Neural cell (in vitro differentiated cells): Measurements from ENCODE around the gene SYP. TPM values are rescaled to one million over a fixed set of nuclear protein-coding genes. Genes with fewer than 3 reads are reported as not detected.

Experiments used
- H2AFZ ChIP-seq: fragments of 200-600, 300-800 bp; sonication (generic), shearing (Covaris generic); 2 replicates; pipeline ENCODE4 v1.6.0; 2014; ENCODE audit warnings: low read depth, mild to moderate bottlenecking, antibody characterized with exemption, low read length, moderate library complexity
- H3F3A ChIP-seq: fragments of 200-600 bp; shearing (Covaris generic); 2 replicates; pipeline ENCODE4 v1.6.1; 2016; ENCODE audit warnings: mild to moderate bottlenecking, moderate library complexity, mixed read lengths, antibody characterized with exemption, low read length; ENCODE audit not compliant: insufficient read depth, poor library complexity, severe bottlenecking
- H3K27ac ChIP-seq: fragments of 200-600, 300-800 bp; sonication (generic), shearing (Covaris generic); 2 replicates; pipeline ENCODE4 v1.5.1; 2014; ENCODE audit warnings: mild to moderate bottlenecking, low read length, moderate library complexity
- H3K27me3 ChIP-seq: fragments of 300-800, 200-600 bp; sonication (generic), shearing (Covaris generic); 2 replicates; pipeline ENCODE4 v1.6.0; 2014; ENCODE audit warnings: mild to moderate bottlenecking, low read depth, low read length, moderate library complexity; ENCODE audit not compliant: insufficient read depth
- H3K36me3 ChIP-seq: fragments of 300-800, 200-600 bp; sonication (generic), shearing (Covaris generic); 2 replicates; pipeline ENCODE4 v1.5.1; 2014; ENCODE audit warnings: mild to moderate bottlenecking, antibody characterized with exemption, low read length, moderate library complexity; ENCODE audit not compliant: insufficient read depth
- H3K4me2 ChIP-seq: fragments of 300-800, 200-600 bp; sonication (generic), shearing (Covaris generic); 2 replicates; pipeline ENCODE4 v1.6.0; 2014; ENCODE audit warnings: mild to moderate bottlenecking, low read length
- H3K4me3 ChIP-seq: fragments of 300-800, 200-600 bp; sonication (generic), shearing (Covaris generic); 2 replicates; pipeline ENCODE4 v1.5.1; 2014; ENCODE audit warnings: mild to moderate bottlenecking, low read length, moderate library complexity
- H3K79me2 ChIP-seq: fragments of 200-600 bp; shearing (Covaris generic); replicated peaks from 2 replicates; pipeline ENCODE4 v1.6.0; 2014; ENCODE audit warnings: mild to moderate bottlenecking, low read length, moderate library complexity; ENCODE audit not compliant: insufficient read depth
- H3K9ac ChIP-seq: fragments of 300-800, 200-600 bp; sonication (generic), shearing (Covaris generic); 2 replicates; pipeline ENCODE4 v1.6.1; 2016; ENCODE audit warnings: mild to moderate bottlenecking, low read length, mixed read lengths
- H3K9me2 ChIP-seq: fragments of 200-600 bp; shearing (Covaris generic); 2 replicates; pipeline ENCODE4 v1.6.1; 2016; ENCODE audit warnings: mild to moderate bottlenecking, low read length, mixed read lengths; ENCODE audit not compliant: insufficient read depth
- H3K9me3 ChIP-seq: fragments of 200-600, 300-800 bp; sonication (generic), shearing (Covaris generic); 2 replicates; pipeline ENCODE4 v1.6.1; 2016; ENCODE audit warnings: mild to moderate bottlenecking, mixed run types, low read length, moderate library complexity, mixed read lengths
- H4K20me1 ChIP-seq: fragments of 200-600 bp; shearing (Covaris generic); 2 replicates; pipeline ENCODE4 v1.6.1; 2016; ENCODE audit warnings: mild to moderate bottlenecking, mixed run types; ENCODE audit not compliant: insufficient read depth
- CTCF ChIP-seq: fragments of 450-650 bp; IDR thresholded peaks from 2 replicates; pipeline ENCODE4 v1.5.1; 2014; ENCODE audit warnings: antibody characterized with exemption, mild to moderate bottlenecking, moderate library complexity; ENCODE audit not compliant: poor library complexity, severe bottlenecking
- EP300 ChIP-seq: fragments of 450-650 bp; conservative IDR thresholded peaks from 2 replicates; pipeline ENCODE4 v1.6.1; 2014; ENCODE audit warnings: antibody characterized with exemption, mild to moderate bottlenecking, moderate library complexity; ENCODE audit not compliant: poor library complexity, severe bottlenecking
- EZH2 ChIP-seq: fragments of 200-600, 300-800 bp; shearing (Covaris generic), sonication (generic); IDR thresholded peaks from 2 replicates; pipeline ENCODE4 v1.6.1; 2014; ENCODE audit warnings: antibody characterized with exemption, low read length, borderline replicate concordance, mild to moderate bottlenecking; ENCODE audit not compliant: insufficient read depth, poor library complexity, severe bottlenecking
- MXI1 ChIP-seq: fragments of 450-650 bp; conservative IDR thresholded peaks from 2 replicates; pipeline ENCODE4 v1.6.1; 2014; ENCODE audit warnings: antibody characterized with exemption, mild to moderate bottlenecking; ENCODE audit not compliant: poor library complexity, severe bottlenecking
- POLR2AphosphoS5 ChIP-seq: IDR thresholded peaks from 2 replicates; pipeline ENCODE4 v1.6.1; 2012
- RAD21 ChIP-seq: fragments of 450-650 bp; conservative IDR thresholded peaks from 2 replicates; pipeline ENCODE4 v1.6.1; 2014; ENCODE audit warnings: antibody characterized with exemption, mild to moderate bottlenecking, moderate library complexity
- SMC3 ChIP-seq: fragments of 450-650 bp; conservative IDR thresholded peaks from 2 replicates; pipeline ENCODE4 v1.6.1; 2014; ENCODE audit warnings: antibody characterized with exemption, mild to moderate bottlenecking, moderate library complexity; ENCODE audit not compliant: poor library complexity
- TAF1 ChIP-seq: IDR thresholded peaks from 2 replicates; pipeline ENCODE4 v1.6.1; 2012; ENCODE audit warnings: low read depth
- polyA plus RNA-seq: library from polyadenylated mRNA; depleted of rRNA; stranded (reverse); fragments of >200 nt; gene quantifications from 2 replicates; pipeline ENCODE4 v1.2.3, GENCODE V29; 2014
- TF ChIP-seq, protein P1 (sequence below): IDR thresholded peaks from 2 replicates; pipeline ENCODE4 v1.6.1; 2012; ENCODE audit warnings: borderline replicate concordance

The SYP gene
- polyA plus RNA-seq, 1 donor from 2014 or later: 240 TPM

GRCh38 chrX:49204709-49205108 is 4.7 kb upstream of the SYP start:
- no peak overlapping the region for H3K9ac ChIP-seq
- TF ChIP-seq TAF1: no peak
- no peak for TF ChIP-seq EP300
- no peak overlapping the region for H3K4me3 ChIP-seq
- H3K4me2 ChIP-seq: no peak overlapping the region
- H2AFZ ChIP-seq: no peak overlapping the region
- no peaks in the 10 kb centered on the region for H3K79me2 ChIP-seq
- H3K36me3 ChIP-seq: no peaks in the 10 kb centered on the region
- no peaks in the 10 kb centered on the region for H3F3A ChIP-seq
- H3K27ac ChIP-seq: no peak overlapping the region
- H3K9me3 ChIP-seq: no peaks in the 10 kb centered on the region
- H4K20me1 ChIP-seq: no peaks in the 10 kb centered on the region
- H3K27me3 ChIP-seq: no peaks in the 10 kb centered on the region
- no peaks in the 10 kb centered on the region for H3K9me2 ChIP-seq

DNA sequence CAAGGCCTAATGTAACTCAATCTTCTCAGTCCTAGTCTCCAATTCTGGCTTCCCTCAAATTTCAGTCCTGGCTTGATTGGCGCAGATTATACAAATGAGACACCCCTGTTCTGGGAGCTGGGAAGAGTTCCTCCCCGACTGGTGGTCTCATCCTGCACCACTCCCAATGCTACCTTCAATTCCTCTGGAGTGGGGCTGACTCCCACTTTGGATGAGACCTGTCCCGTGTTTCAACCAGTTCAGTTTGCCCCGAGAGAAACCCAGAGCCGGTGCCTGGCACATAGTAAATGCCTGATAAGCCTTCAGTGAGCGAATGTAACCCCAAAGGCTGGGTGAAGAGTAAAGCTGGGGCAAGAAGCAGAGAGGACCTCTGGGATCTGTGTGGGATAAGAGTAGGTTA is 4.0 kb upstream of the SYP start:
- no peak overlapping the region for H3K4me3 ChIP-seq
- TF ChIP-seq EZH2 (no peak), POLR2AphosphoS5 (no peak), EP300 (no peak), RAD21 (no peak), MXI1 (no peak), TAF1 (no peak)
- TF ChIP-seq, protein P1, sequence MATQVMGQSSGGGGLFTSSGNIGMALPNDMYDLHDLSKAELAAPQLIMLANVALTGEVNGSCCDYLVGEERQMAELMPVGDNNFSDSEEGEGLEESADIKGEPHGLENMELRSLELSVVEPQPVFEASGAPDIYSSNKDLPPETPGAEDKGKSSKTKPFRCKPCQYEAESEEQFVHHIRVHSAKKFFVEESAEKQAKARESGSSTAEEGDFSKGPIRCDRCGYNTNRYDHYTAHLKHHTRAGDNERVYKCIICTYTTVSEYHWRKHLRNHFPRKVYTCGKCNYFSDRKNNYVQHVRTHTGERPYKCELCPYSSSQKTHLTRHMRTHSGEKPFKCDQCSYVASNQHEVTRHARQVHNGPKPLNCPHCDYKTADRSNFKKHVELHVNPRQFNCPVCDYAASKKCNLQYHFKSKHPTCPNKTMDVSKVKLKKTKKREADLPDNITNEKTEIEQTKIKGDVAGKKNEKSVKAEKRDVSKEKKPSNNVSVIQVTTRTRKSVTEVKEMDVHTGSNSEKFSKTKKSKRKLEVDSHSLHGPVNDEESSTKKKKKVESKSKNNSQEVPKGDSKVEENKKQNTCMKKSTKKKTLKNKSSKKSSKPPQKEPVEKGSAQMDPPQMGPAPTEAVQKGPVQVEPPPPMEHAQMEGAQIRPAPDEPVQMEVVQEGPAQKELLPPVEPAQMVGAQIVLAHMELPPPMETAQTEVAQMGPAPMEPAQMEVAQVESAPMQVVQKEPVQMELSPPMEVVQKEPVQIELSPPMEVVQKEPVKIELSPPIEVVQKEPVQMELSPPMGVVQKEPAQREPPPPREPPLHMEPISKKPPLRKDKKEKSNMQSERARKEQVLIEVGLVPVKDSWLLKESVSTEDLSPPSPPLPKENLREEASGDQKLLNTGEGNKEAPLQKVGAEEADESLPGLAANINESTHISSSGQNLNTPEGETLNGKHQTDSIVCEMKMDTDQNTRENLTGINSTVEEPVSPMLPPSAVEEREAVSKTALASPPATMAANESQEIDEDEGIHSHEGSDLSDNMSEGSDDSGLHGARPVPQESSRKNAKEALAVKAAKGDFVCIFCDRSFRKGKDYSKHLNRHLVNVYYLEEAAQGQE: no peak
- H3K79me2 ChIP-seq: peaks cover 4% of the 10 kb centered on the region
- H3K4me2 ChIP-seq: no peak overlapping the region
- H3K27me3 ChIP-seq: no peaks in the 10 kb centered on the region
- no peak overlapping the region for H3K9ac ChIP-seq
- H3K9me3 ChIP-seq: no peaks in the 10 kb centered on the region
- no peaks in the 10 kb centered on the region for H3K9me2 ChIP-seq
- H3K36me3 ChIP-seq: no peaks in the 10 kb centered on the region
- no peaks in the 10 kb centered on the region for H4K20me1 ChIP-seq
- H2AFZ ChIP-seq: no peak overlapping the region
- H3F3A ChIP-seq: no peaks in the 10 kb centered on the region
- H3K27ac ChIP-seq: no peak overlapping the region

DNA sequence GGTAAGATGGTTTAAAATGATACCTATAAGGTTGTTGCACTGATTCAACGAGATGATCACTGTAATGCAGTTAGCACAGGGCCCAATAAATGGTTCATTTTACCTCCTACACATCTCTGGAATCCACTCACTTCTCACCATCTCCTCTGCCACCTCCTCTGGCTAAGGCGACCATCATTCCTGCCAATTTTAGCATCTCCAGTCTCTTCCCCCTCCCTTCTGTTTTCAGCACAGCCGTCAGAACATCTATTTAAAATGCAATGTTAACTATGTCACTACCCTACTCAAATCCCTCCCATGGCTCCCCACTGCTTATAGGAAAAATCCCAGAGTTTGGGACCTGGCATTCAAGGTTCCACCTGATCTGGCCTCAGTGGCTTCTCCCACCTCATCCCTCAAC is 3.5 kb upstream of the SYP start:
- H3K4me2 ChIP-seq: no peak overlapping the region
- H3K27me3 ChIP-seq: no peaks in the 10 kb centered on the region
- H3K36me3 ChIP-seq: no peaks in the 10 kb centered on the region
- TF ChIP-seq CTCF (no peak), SMC3 (no peak), TAF1 (no peak), RAD21 (no peak), EZH2 (no peak), EP300 (no peak), POLR2AphosphoS5 (no peak), MXI1 (no peak)
- TF ChIP-seq, protein P1: no peak
- no peaks in the 10 kb centered on the region for H3K9me2 ChIP-seq
- no peak overlapping the region for H3K4me3 ChIP-seq
- no peak overlapping the region for H3K27ac ChIP-seq
- no peaks in the 10 kb centered on the region for H4K20me1 ChIP-seq
- H2AFZ ChIP-seq: no peak overlapping the region
- no peaks in the 10 kb centered on the region for H3K9me3 ChIP-seq
- H3F3A ChIP-seq: no peaks in the 10 kb centered on the region
- H3K79me2 ChIP-seq: peaks cover 9% of the 10 kb centered on the region
- H3K9ac ChIP-seq: no peak overlapping the region
